ENCODE measurements around the gene ZP3. TPM values are rescaled to one million over a fixed set of nuclear protein-coding genes. Genes with fewer than 3 reads are reported as not detected.
"Not testable (repeated sequence)": the region's sequence is repeated elsewhere in the genome, so short reads cannot be mapped to it uniquely, and the experiment has no call there.

The ZP3 gene
- total RNA-seq, 2 experiments from 2014 or later: 6.7 to 9.3 TPM

GRCh38 chr7:76467743-76468404 lies 43.1 kb downstream of the ZP3 start:
- H3K27me3 Mint-ChIP-seq; CTCF ChIA-PET; POLR2A ChIA-PET; H3K27ac Mint-ChIP-seq; H3K4me1 Mint-ChIP-seq; H3K36me3 Mint-ChIP-seq (ENCODE audit: low read depth); H3K9me3 Mint-ChIP-seq; H3K4me3 Mint-ChIP-seq; DNase-seq: not testable (repeated sequence)

- H3K27ac Mint-ChIP-seq; H3K27me3 Mint-ChIP-seq; H3K4me1 Mint-ChIP-seq; POLR2A ChIA-PET; DNase-seq; H3K36me3 Mint-ChIP-seq (ENCODE audit: low read depth); H3K4me3 Mint-ChIP-seq; H3K9me3 Mint-ChIP-seq; CTCF ChIA-PET: not testable (repeated sequence)
These were observed 46.9 kb downstream of the ZP3 start for GRCh38 chr7:76471556-76472221.

- DNase-seq; H3K4me3 Mint-ChIP-seq; H3K36me3 Mint-ChIP-seq (ENCODE audit: low read depth); CTCF ChIA-PET; H3K27ac Mint-ChIP-seq; H3K4me1 Mint-ChIP-seq; H3K27me3 Mint-ChIP-seq; H3K9me3 Mint-ChIP-seq; POLR2A ChIA-PET: not testable (repeated sequence)
These were observed 48.3 kb downstream of the ZP3 start for GRCh38 chr7:76473097-76473496.

- H3K9me3 Mint-ChIP-seq; H3K27ac Mint-ChIP-seq; H3K27me3 Mint-ChIP-seq; H3K4me1 Mint-ChIP-seq; DNase-seq; POLR2A ChIA-PET; H3K36me3 Mint-ChIP-seq (ENCODE audit: low read depth); H3K4me3 Mint-ChIP-seq; CTCF ChIA-PET: not testable (repeated sequence)
These were observed 51.5 kb downstream of the ZP3 start for GRCh38 chr7:76476280-76476679.

- POLR2A ChIA-PET: not testable (repeated sequence)
These were observed 52.2 kb downstream of the ZP3 start for GRCh38 chr7:76476742-76477474.

GRCh38 chr7:76479628-76480027 lies 54.9 kb downstream of the ZP3 start:
- DNase-seq, CTCF ChIA-PET, H3K27me3 Mint-ChIP-seq, H3K4me3 Mint-ChIP-seq, H3K27ac Mint-ChIP-seq, H3K9me3 Mint-ChIP-seq, POLR2A ChIA-PET, H3K4me1 Mint-ChIP-seq: not testable (repeated sequence)
- H3K36me3 Mint-ChIP-seq (ENCODE audit: low read depth): peaks cover 14% of the 10 kb centered on the region

More at GRCh38 chr7:76476742-76477474, 52.2 kb downstream of the ZP3 start:
- H3K4me3 Mint-ChIP-seq; CTCF ChIA-PET; H3K9me3 Mint-ChIP-seq; H3K4me1 Mint-ChIP-seq; DNase-seq; H3K36me3 Mint-ChIP-seq (ENCODE audit: low read depth); H3K27ac Mint-ChIP-seq; H3K27me3 Mint-ChIP-seq: not testable (repeated sequence)

GRCh38 chr7:76480403-76481253 lies 55.9 kb downstream of the ZP3 start:
- H3K27ac Mint-ChIP-seq, H3K4me3 Mint-ChIP-seq, DNase-seq, POLR2A ChIA-PET, H3K27me3 Mint-ChIP-seq, H3K4me1 Mint-ChIP-seq, H3K9me3 Mint-ChIP-seq, CTCF ChIA-PET: not testable (repeated sequence)
- peaks cover 14% of the 10 kb centered on the region for H3K36me3 Mint-ChIP-seq (ENCODE audit: low read depth)

- POLR2A ChIA-PET, H3K4me3 Mint-ChIP-seq, H3K27ac Mint-ChIP-seq, DNase-seq, H3K4me1 Mint-ChIP-seq, H3K27me3 Mint-ChIP-seq, CTCF ChIA-PET, H3K9me3 Mint-ChIP-seq: not testable (repeated sequence)
- peaks cover 14% of the 10 kb centered on the region for H3K36me3 Mint-ChIP-seq (ENCODE audit: low read depth)
These were observed 57.9 kb downstream of the ZP3 start for GRCh38 chr7:76482660-76483059.

- H3K36me3 Mint-ChIP-seq (ENCODE audit: low read depth): peaks cover 14% of the 10 kb centered on the region
- H3K4me3 Mint-ChIP-seq, H3K9me3 Mint-ChIP-seq, H3K4me1 Mint-ChIP-seq, POLR2A ChIA-PET, H3K27me3 Mint-ChIP-seq, H3K27ac Mint-ChIP-seq, DNase-seq, CTCF ChIA-PET: not testable (repeated sequence)
These were observed 58.3 kb downstream of the ZP3 start for GRCh38 chr7:76483081-76483480.

GRCh38 chr7:76484456-76484855 lies 59.7 kb downstream of the ZP3 start:
- DNase-seq, CTCF ChIA-PET, H3K4me1 Mint-ChIP-seq, H3K27me3 Mint-ChIP-seq, H3K9me3 Mint-ChIP-seq, H3K27ac Mint-ChIP-seq, POLR2A ChIA-PET, H3K4me3 Mint-ChIP-seq: not testable (repeated sequence)
- peaks cover 14% of the 10 kb centered on the region for H3K36me3 Mint-ChIP-seq (ENCODE audit: low read depth)

- H3K9me3 Mint-ChIP-seq, CTCF ChIA-PET, H3K27ac Mint-ChIP-seq, H3K4me1 Mint-ChIP-seq, DNase-seq, H3K4me3 Mint-ChIP-seq, H3K27me3 Mint-ChIP-seq, POLR2A ChIA-PET: not testable (repeated sequence)
- peaks cover 14% of the 10 kb centered on the region for H3K36me3 Mint-ChIP-seq (ENCODE audit: low read depth)
These were observed 61.3 kb downstream of the ZP3 start for GRCh38 chr7:76485822-76486610.

GRCh38 chr7:76486618-76487017 lies 61.9 kb downstream of the ZP3 start:
- H3K27me3 Mint-ChIP-seq, H3K4me1 Mint-ChIP-seq, H3K9me3 Mint-ChIP-seq, POLR2A ChIA-PET, CTCF ChIA-PET, H3K4me3 Mint-ChIP-seq: not testable (repeated sequence)
- Mint-ChIP-seq H3K27ac (peak overlapping the region; percentile 82), H3K36me3 (ENCODE audit: low read depth) (peaks cover 14% of the 10 kb centered on the region)
- peak; percentile 52 for DNase-seq

GRCh38 chr7:76487969-76488368 lies 63.2 kb downstream of the ZP3 start:
- H3K36me3 Mint-ChIP-seq (ENCODE audit: low read depth); CTCF ChIA-PET: not testable (repeated sequence)

More at GRCh38 chr7:76487969-76488368, 63.2 kb downstream of the ZP3 start:
- H3K27me3 Mint-ChIP-seq, H3K9me3 Mint-ChIP-seq, H3K4me1 Mint-ChIP-seq, H3K4me3 Mint-ChIP-seq, H3K27ac Mint-ChIP-seq, DNase-seq, POLR2A ChIA-PET: not testable (repeated sequence)
